Panc1 (cell line): ENCODE results near the gene EIF2A.

Experiments
- POLR2AphosphoS5 ChIP-seq: IDR thresholded peaks from 2 replicates; pipeline ENCODE4 v1.6.1; 2012; ENCODE audit warnings: mild to moderate bottlenecking, low read depth, low read length, moderate library complexity
- SIN3A ChIP-seq: IDR thresholded peaks from 2 replicates; pipeline ENCODE4 v1.6.1; 2012; ENCODE audit warnings: low read depth, mild to moderate bottlenecking, low read length, moderate library complexity, borderline replicate concordance; ENCODE audit not compliant: insufficient read depth
- TCF7L2 ChIP-seq: IDR thresholded peaks from 2 replicates; pipeline ENCODE4 v1.6.1; 2011; ENCODE audit warnings: mild to moderate bottlenecking, low read depth, low read length, inconsistent platforms
- TF ChIP-seq, protein P1 (sequence below): fragments of 450-650 bp; IDR thresholded peaks from 2 replicates; pipeline ENCODE4 v1.5.1; 2017; ENCODE audit warnings: mild to moderate bottlenecking
- TF ChIP-seq, protein P2 (sequence below), 2 experiments: IDR thresholded peaks; 2 replicates each; pipeline ENCODE4 v1.6.1; 2011 to 2012; ENCODE audit warnings: low read depth in 2 of 2, control low read depth in 1 of 2, low read length in 1 of 2, mild to moderate bottlenecking in 1 of 2, moderate library complexity in 1 of 2; ENCODE audit not compliant: insufficient read depth in 1 of 2

DNA sequence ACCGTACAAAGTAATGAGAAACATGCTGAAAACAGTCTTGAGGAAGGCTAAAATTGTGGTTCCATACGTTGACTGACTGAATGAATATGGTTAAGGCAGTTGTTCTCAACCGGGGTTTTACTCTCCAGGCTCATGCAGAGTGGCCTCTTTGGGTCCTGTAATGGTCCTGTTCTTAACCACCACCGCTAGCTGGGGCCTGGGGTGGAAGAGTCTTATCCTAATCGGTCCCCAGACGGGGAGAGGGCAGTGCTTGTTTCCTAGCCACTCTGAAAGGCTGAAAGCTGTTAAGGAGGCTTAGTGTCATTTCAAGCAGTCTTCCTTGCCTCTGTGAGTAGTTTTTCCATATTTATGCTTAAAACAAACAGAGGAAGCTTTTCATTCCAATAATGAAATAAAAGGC is 88.5 kb downstream of the EIF2A start:
- TF ChIP-seq, protein P1, sequence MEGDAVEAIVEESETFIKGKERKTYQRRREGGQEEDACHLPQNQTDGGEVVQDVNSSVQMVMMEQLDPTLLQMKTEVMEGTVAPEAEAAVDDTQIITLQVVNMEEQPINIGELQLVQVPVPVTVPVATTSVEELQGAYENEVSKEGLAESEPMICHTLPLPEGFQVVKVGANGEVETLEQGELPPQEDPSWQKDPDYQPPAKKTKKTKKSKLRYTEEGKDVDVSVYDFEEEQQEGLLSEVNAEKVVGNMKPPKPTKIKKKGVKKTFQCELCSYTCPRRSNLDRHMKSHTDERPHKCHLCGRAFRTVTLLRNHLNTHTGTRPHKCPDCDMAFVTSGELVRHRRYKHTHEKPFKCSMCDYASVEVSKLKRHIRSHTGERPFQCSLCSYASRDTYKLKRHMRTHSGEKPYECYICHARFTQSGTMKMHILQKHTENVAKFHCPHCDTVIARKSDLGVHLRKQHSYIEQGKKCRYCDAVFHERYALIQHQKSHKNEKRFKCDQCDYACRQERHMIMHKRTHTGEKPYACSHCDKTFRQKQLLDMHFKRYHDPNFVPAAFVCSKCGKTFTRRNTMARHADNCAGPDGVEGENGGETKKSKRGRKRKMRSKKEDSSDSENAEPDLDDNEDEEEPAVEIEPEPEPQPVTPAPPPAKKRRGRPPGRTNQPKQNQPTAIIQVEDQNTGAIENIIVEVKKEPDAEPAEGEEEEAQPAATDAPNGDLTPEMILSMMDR: no peak
- no peak for TF ChIP-seq POLR2AphosphoS5
- TF ChIP-seq, protein P2, sequence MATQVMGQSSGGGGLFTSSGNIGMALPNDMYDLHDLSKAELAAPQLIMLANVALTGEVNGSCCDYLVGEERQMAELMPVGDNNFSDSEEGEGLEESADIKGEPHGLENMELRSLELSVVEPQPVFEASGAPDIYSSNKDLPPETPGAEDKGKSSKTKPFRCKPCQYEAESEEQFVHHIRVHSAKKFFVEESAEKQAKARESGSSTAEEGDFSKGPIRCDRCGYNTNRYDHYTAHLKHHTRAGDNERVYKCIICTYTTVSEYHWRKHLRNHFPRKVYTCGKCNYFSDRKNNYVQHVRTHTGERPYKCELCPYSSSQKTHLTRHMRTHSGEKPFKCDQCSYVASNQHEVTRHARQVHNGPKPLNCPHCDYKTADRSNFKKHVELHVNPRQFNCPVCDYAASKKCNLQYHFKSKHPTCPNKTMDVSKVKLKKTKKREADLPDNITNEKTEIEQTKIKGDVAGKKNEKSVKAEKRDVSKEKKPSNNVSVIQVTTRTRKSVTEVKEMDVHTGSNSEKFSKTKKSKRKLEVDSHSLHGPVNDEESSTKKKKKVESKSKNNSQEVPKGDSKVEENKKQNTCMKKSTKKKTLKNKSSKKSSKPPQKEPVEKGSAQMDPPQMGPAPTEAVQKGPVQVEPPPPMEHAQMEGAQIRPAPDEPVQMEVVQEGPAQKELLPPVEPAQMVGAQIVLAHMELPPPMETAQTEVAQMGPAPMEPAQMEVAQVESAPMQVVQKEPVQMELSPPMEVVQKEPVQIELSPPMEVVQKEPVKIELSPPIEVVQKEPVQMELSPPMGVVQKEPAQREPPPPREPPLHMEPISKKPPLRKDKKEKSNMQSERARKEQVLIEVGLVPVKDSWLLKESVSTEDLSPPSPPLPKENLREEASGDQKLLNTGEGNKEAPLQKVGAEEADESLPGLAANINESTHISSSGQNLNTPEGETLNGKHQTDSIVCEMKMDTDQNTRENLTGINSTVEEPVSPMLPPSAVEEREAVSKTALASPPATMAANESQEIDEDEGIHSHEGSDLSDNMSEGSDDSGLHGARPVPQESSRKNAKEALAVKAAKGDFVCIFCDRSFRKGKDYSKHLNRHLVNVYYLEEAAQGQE (IDR thresholded peaks at IDR 0.05; ENCODE audit: insufficient read depth in 1 of 2, low read depth in 2 of 2, low read length in 1 of 2): no peak
- no peak for TF ChIP-seq SIN3A
- TF ChIP-seq TCF7L2: no peak
